Occipital lobe (tissue), 2 donors: Measurements from ENCODE around the gene MEOX1. TPM values are rescaled to one million over a fixed set of nuclear protein-coding genes. Genes with fewer than 3 reads are reported as not detected.

Source experiments
- DNase-seq: peaks from one replicate; lab custom pipeline; 2025; lab: John Stamatoyannopoulos, UW
- total RNA-seq: library from RNA; depleted of rRNA; stranded (reverse); fragments of >200 nt; gene quantifications from one replicate; pipeline ENCODE4 v1.2.3, GENCODE V29; 2014

MEOX1 gene
- total RNA-seq, 1 donor from 2014 or later = not detected

DNA sequence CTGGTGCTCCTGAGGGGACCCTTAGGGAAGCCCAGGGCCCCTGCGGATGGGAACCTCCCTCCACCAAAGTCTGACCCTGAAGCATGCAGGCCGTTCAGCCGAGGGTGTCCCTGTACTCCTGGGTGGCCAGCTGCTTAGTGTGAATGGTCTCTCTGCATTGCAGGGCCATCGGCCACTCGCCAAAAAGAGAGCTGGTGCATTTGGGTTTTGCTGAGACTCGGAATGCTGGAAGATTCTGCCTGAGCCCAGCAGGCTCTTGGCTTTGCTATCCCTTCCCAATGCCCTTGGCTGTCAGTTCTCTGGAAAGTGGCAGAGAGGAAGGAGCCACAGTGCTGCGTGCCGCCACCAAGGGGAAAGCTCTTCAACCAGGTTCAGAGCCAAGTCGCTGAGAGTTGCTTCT is 2.8 kb downstream of the MEOX1 start:
- DNase-seq = no peak

DNA sequence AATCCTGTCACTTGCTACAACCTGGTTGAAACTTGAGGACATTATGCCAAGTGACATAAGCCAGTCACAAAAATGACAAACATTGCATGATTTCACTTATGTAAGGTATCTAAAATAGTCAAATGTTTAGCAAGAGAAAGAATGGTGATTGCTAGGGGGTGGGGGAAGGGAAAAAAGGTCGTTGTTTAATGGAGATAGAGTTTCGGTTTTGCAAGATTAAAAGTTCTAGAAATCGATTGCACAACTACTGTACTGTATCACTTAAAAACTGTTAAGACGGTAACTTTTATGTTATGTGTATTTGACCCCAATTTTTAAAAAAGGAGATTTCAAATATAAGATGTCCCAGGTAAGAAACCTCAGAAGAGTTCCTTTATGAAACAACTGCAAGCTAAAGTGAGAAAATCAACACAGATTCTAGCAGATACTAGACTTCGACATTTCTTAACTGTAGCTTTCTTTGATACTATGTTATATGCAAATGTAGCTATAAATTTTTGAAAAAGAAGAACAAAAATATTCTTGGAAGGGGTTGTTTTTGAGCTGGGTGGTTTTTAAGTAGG is 5.9 kb downstream of the MEOX1 start:
- no peak for DNase-seq

DNA sequence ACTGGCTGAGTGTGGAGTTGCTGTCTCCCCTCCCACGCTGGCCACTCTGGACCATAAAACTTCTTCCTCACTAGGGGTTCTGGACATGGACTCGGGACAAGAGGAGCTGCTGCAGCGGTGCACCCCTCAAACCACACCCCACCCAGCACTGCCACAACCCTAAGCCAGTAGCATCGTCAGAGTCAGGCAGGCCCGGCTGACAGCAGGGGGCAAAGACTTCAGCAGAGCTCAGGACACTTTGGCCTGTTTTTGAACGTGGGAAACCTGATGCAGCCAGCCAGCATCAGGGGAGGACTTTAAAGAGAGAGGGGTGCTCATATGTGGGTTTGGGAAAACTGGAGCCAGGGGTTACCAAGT is 9.6 kb downstream of the MEOX1 start:
- DNase-seq = no peak

DNA sequence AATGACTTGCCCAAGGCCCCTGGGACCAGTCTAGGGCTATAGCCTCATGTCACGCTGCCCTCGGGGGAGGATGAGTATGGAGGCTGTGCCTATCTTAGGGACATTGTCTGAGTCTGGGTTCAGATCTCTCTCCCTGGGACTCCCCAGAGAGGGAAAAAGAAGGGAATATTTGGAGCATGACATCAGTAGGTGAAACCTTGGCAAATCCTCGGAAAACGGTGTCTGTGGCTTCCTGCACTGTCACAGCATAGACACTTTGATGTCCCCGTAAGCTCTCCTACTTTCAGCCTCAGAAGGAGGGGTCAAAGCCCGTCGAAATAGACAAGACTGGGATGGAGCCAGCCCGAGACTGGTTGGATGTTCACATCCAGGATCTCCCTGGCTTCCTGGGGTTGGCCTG is 11.3 kb downstream of the MEOX1 start:
- no peak for DNase-seq

DNA sequence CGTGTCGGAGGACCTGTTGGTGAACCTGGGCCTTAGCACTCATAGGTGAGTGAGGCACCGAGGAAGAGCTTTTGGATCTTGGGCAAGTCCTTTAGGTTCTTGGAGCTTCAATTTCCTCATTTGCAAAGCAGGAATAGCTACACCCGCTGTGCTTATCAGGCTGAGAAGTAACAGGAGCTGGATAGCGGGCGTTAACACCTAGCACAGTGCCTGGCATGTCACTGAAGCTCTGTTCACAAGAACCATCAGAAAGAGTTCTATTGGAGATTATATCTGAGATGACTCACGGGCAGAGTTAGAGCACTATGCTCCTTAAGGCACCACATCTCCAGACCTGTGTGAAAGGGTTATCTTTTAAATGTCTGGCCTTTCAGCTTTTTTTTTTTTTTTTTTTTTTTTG is 12.8 kb downstream of the MEOX1 start:
- no peak for DNase-seq

DNA sequence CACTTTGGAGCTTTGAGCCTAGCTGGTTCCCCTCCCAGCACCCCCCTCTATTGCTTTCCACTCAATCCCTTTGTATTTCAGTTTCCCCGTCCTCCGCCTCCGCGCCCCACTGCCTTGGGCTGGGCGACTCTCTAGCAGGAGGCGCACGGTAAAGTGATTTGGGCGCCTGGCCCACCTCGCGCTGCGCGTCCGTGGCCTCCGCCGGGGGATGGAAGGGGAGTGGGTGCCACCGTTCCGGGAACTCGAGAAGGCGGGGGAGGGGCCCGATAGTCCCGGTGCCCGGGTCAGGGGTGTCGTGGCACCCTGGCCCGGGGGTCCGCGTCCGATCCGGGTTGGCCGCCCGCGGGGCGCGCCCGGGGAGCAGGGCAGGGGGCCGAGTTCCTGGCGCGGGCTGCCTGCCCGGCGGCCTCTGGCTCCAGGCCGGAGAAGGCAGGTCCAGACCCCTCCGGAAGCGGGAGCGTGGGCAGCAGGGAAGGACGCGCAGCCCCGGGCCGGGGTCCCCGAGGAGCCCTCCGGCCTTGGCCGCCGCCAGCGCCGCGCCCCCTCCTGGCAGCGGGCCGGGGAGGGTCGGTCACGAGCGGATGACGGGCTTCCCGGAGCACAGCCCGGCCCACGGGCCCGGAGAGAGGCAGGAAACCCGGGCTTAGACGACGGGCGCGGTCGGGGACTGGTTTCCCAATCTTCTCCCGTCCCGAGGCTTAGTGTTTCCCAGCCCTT is 15.8 kb downstream of the MEOX1 start:
- no peak for DNase-seq

DNA sequence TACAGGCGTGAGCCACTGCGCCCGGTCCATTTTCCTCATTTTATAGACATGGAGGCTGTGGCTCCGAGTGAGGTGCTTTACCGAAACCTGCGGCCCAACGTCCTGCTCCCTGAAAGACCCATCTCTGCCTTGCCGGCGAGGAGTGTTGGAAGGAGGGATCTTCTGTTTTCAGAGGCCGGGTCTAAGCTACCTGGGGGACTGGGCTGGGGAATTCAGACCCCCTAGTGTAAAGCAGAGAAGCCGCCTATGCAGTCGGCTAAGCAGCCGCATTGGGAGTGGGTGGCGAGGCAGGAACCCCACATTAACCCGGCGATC is 16.3 kb downstream of the MEOX1 start:
- DNase-seq = no peak

DNA sequence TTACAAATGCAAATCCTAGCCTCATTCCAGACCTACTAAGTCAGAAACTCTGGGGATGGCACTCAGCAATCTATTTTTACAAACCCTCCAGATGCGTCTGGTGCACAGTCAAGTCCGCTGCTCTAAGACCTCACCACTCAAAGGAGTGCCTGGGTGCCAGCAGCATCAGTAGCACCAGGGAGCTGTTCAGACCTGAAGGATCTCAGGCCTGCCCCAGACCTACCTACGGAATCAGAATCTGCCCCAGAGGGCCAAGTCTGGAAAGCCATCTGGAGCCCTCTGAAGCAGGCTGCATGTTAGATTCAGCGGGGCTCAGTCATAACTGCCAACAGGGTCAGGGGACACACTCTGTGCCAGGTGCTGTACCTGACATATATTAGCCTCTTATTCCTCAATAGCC is 17.6 kb downstream of the MEOX1 start:
- DNase-seq = no peak

DNA sequence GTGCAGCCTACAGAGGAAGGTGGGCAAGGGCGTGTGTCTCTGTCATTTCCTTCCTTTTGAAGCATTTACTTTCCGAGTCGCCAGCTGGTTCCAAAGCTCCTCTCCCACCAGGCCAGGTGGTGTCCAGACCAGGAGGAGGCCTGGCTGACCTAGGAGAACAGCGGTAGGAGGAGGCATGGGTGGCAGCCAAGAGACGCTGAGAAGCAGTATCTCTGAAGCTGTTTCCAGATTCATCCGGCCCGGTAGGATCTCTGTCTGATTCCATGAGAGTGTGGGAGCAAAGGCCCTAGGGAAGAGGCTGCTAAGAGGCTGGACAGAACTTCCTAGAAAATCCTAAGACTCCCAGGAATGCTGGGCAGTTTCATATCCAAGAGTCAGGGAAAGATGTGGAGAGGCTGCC is 20.3 kb downstream of the MEOX1 start:
- DNase-seq = no peak

DNA sequence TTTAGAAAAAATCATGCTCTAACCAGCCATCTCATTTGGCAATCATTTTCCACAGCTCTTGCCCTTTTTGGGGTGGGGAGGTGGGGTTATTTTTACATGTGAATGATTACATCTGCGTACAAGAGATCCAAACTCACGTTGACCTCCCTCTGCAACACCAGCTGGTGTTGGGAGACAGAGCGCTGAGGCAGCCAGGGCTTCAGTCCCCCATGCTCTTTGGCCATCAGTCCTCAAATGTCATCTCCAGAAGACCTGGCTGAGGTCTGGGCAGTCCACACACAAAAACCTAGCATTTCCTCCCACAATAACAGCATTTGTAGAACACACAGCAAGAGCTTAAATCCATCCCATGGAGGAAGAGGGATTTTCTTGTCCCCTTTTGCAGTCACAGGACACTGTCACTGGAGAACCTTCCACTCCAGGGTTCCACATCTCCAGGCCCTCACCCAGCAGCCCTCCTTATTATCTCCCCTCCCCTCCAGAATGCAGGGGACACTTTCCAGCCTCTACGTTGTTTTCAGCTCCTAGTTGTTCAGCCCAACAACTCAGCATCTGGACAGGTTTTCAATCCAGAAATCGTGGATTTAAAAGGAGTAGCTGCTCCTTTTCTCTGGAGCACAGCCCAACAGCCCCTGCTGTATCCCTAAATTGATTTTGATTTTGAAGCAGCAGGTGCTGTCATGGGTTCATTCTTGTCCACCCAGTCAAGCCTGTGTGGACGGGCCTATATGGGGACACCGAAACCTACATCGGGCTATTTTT is 21.1 kb downstream of the MEOX1 start:
- DNase-seq = no peak

DNA sequence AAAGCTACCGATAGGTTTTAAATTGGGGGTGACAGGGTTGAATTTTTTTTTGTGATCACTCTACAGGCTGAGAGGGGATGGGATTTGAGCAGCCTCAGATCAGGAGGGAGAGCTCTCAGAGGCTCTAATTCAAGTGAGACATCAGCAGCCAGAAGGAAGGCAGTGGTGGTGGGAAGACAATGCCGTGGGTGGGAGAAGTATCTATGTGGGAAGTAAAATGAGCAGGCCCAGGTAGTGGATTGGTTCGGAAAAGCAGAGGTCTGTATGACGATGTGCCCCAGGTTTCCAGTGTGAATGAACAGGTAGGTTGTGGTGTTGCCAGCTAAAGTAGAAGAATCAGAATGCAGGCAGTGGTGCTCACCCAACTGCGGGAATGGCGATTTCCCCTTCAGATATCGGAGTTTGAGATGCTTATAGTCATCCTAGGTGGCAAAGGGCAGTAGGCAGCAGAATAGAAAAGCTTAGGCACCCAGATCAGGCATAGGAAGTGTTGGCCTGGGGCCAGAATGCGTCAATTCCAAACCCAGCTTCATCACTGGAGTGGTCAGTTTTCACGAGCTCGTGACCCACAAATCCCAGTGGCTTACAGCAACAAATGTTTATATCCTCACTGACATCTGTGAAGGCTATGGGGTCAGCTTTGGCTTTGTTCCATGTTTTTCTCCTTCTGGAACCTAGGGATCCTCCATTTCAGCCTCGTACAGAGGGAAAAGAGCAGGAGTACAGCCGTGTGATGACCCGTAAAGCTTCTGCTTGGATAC is 24.0 kb downstream of the MEOX1 start:
- DNase-seq = no peak

DNA sequence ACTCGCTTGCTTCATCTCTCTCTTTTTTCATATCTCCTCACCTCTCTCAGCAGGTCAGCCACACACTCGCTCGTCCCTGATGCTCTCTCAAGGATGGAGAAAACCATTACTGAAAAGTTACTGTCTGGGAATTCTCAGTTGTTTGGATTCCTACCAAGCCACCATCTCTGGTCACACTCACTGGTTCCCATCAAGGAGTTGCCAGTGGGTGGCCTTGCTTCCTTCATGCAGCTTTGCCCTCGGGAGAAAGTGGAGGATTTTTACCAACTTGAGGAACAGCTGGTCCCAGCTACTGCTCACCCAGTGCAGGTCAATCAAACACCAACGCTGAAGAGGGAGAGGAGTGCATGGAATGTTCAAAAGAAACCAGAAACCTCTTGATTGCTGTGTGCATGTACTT is 25.3 kb downstream of the MEOX1 start:
- no peak for DNase-seq

DNA sequence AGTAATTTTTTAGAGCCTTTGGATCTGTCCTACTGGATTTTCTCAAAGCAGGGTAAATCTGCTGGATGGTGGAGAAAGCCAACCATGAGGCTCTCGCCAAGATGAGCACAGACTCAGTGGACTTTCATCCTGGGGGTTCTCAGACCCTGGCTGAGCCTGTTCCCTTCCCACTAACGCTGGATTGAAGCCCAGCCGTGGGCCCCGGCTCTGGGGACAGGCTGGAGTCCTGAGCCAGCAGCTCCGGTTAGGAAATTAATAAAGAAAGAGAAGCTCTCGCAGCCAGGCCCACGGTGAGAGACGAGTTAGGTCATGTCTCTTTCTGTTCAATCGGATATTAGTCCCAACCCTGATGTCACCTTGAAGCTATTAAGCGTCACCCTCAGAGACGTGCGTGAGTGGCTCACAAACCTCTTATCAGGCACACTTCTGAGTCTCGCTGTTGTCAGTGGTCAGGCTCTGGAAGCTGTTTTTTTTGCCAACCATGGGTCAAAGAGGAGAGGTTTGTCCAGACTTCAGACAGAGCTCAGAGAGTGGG is 27.1 kb downstream of the MEOX1 start:
- DNase-seq = no peak

DNA sequence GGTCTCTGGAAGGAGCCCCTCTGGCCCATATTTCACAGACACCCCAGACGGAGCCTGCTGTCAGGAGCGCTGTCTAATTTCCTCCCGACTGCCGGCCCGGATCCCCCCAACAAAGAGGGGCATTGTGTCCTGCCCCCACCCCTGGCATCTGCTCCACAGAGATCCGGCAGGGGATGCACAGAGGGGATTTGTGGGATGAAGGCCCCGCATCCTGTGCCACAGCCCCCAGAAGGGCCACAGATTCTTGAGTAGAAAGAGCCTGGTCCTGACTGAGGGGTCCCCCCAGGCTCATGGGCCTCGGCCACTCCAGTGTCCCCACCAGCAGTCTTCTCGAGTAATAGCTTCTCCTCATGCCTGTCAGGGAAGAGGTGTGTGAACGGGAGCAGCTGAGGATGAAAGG is 29.5 kb downstream of the MEOX1 start:
- DNase-seq = no peak

DNA sequence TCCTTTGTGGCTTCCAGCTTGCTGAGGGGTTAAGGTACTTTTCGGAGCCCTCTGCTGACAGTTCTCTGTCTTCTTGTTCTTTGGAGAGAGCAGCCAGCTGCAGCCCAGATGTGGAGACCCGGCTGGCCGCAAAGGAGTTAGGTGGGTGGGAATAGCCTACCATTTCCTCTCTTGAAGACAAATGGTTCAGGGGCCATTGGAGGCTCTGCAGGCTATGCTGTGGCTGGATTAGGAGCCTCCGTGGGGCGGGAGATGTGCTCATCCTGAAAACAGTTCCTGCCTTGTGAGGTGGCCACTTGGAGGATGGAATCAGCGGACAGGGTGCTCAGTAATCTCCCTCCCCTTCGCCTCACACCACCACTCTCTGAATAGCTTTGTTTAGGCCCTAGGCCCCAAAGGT is 30.3 kb downstream of the MEOX1 start:
- DNase-seq = no peak

DNA sequence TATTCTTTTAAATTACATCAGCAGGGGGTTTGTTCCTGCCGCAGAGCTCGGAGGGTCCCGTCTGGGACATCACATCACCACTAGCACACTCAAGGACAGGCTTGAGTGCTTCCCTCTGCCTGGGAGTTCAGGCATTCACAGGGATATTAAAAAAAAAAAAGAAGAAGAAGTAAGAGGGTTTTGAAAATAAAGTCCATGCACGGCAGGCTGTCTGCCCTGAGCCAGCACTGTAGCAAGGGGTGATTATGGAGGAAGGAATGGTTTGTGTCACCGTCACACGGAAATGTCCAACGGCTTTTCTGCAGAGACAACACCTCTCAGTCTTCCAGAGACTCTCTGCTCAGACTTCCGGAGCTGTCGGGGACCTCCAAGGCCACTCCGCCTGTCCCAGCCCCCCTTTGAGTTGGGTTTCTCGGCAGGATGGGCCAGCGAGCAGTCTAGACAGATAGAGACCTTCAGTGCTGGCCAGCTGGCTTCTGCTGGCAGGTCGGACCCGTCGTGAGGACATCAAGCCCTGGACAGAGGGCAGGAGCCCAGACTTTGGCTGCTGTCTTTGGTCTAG is 33.6 kb downstream of the MEOX1 start:
- no peak for DNase-seq

DNA sequence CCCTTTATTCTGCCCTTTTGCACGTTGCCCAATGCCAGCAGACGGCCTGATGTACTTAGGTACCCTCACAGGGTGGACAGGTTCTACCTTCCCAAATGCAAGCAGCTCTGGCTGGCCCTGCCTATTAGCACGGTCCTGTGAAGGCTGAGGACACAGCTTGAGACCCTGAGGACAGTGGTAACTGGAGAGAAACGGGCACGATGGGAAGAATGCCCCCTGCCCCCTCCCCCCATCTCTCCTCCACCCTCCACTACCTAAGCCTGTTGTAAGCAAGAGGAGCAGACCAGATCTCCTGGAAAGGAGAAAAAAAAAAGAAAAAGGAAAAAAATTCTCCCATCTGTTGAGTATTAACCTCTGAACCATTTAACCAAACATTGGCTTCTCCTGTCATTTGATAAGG is 34.1 kb downstream of the MEOX1 start:
- no peak for DNase-seq

DNA sequence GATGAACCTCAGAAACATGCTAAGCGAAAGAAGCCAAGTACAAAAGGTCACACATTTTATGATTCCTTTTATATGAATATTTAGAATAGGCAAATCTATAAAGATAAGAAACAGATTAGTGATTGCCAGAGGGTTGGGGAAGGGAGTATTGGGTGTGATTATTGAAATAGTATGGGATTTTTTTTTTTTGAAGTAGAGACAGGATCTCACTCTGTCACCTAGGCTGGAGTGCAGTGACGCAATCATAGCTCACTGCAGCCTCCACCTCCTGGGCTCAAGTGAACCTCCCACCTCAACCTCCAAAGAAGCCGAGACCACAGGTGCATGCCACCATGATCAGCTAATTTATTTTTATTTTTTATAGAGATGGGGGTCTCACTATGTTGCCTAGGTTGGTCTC is 35.7 kb downstream of the MEOX1 start:
- no peak for DNase-seq

DNA sequence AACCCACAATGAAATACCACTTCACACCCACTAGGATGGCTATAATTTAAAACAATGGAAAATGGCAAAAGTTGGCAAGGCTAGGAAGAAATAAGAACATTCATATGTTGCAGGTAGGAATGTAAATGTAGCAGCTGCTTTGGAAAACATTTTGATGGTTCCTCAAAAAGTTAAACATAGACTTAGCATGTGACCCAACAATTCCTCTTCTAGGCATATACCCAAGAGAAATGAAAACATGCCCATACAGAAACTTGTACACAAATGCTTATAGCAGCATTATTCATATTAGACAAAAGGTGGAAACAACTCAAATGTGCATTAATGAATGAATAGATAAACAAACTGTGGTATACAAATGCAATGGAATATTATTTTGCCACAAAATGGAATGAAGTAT is 36.1 kb downstream of the MEOX1 start:
- DNase-seq = no peak

DNA sequence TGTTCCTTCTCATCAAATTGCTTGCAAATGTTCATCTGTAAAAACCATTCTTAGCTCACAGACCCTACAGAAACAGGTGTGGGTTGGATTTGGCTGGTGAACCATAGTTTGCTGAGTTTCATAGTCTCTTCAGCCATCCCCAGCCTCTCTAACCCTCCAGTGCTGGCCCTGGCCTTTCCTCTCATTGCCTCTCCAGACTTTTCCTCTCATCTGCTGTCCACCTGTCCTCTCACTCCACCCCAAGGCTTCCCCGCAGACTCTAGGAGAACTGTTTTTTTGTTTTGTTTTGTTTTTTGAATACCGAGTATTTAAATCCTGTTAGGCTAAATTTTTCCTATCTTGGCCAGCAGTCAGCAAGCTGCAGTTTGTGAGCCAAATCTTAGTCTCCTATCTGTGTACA is 41.1 kb downstream of the MEOX1 start:
- no peak for DNase-seq

DNA sequence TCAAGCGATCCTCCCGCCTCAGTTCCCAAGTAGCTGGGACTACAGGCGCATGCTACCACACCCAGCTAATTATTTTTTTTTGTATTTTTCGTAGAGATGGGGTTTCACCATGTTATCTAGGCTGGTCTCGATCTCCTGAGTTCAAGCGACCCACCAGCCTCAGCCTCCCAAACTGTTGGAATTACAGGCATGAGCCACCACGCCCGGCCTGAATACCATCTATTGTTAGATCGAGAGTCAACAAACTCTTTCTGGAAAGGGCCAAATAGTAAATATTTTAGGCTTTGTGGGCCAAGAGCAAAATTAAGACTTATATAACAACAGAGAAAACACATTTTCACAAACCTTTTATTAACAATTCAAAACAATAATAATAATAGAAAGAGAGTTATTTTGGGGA is 41.6 kb downstream of the MEOX1 start:
- DNase-seq = no peak

DNA sequence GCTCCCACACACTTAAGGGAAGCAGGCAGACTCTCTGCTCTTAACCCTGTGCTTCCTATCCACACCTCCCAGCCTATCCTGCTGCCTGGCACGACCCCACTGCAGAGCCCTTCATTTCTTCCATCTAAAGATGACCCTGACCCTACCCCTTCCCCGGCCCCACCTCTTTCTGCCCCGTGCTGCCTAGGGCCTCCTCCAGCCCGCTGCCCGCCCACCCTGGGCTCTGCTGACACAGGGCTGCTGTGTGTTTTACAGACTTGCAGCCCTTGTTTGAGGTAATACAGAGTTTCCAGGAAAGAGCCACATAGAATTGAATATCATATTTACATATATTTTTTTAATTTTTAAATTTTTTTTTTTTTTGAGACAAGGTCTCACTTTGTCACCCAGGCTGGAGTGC is 42.0 kb downstream of the MEOX1 start:
- DNase-seq = no peak
